ENCODE results near the gene RFX8. TPM values are rescaled to one million over a fixed set of nuclear protein-coding genes. Genes with fewer than 3 reads are reported as not detected.

Gene RFX8
- total and polyA plus RNA-seq, 4 experiments from 2014 or later = 1.2 to 1.3 TPM; not detected in 2

DNA sequence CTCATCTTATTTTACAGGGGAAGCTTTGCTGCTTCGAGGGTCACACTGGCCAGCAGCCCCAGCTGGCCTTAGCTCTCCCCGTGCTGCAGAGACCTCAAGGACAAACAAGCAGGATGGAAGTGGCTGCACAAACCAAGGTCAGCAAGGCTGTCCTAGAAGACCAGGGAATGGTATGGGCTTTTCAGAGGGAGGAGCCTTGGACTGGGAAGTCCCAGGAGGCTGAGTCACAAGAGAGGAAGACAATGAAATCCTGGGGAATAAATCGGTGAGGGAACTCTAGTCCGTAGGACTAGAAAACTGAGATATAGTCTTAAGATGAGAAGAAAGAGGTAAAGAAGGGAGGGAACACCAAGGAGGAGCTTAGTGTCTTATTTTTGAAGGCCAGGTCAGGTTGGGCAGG, 103.3 kb downstream of the RFX8 start:
- Histone ChIP-seq H3K9me3 (ENCODE audit: control insufficient read depth in 1 of 2, low read length in 2 of 2) (no peaks in the 10 kb centered on the region), H3K4me3 (ENCODE audit: low read length in 2 of 2) (no peak overlapping the region), H3K27me3 (ENCODE audit: insufficient read depth, low read length) (no peaks in the 10 kb centered on the region), H3K4me1 (ENCODE audit: insufficient read depth, low read length) (peaks cover 8% of the 10 kb centered on the region), H3K27ac (ENCODE audit: low read depth, low read length) (no peak overlapping the region), H3K36me3 (ENCODE audit: insufficient read depth, low read length) (no peaks in the 10 kb centered on the region)
- intact Hi-C loops (cut with micrococcal nuclease) = no loop called here
- ChIA-PET POLR2A (ENCODE audit: partially characterized antibody) (no interaction called here), CTCF (ENCODE audit: partially characterized antibody) (interaction anchor here (1.3 kb wide), 1 partner anchor 9 kb away, joined by 3 read pairs; no protein-coding TSS in a partner anchor)
- Mint-ChIP-seq H3K4me3 (no peak overlapping the region), H3K4me1 (peaks cover 0 to 9% (median 4%) of the 10 kb centered on the region in 4 donors), H3K27me3 (peaks cover 0 to 2% of the 10 kb centered on the region in 2 donors), H3K9me3 (peaks cover 0 to 12% (median 2%) of the 10 kb centered on the region in 8 donors), H3K27ac (peak overlapping the region in 2 of 7 donors; percentile 2 to 75), H3K36me3 (no peaks in the 10 kb centered on the region)
- DNase-seq = no peak

GRCh38 chr2:101369100-101369499, 105.8 kb downstream of the RFX8 start:
- CTCF ChIA-PET (ENCODE audit: partially characterized antibody) = no interaction called here
- no peaks in the 10 kb centered on the region for H3K9me3 ChIP-seq (ENCODE audit: control insufficient read depth in 1 of 2, low read length in 2 of 2)
- H3K27me3 Mint-ChIP-seq = peaks cover 0 to 2% of the 10 kb centered on the region in 2 donors
- H3K4me3 ChIP-seq (ENCODE audit: low read length in 2 of 2) = no peak overlapping the region
- peaks cover 0 to 12% (median 2%) of the 10 kb centered on the region in 8 donors for H3K9me3 Mint-ChIP-seq
- H3K4me3 Mint-ChIP-seq = no peak overlapping the region
- H3K27ac ChIP-seq (ENCODE audit: low read depth, low read length) = no peak overlapping the region
- DNase-seq = no peak
- H3K27me3 ChIP-seq (ENCODE audit: insufficient read depth, low read length) = no peaks in the 10 kb centered on the region
- no peaks in the 10 kb centered on the region for H3K36me3 ChIP-seq (ENCODE audit: insufficient read depth, low read length)
- POLR2A ChIA-PET (ENCODE audit: partially characterized antibody) = no interaction called here
- intact Hi-C loops (cut with micrococcal nuclease) = no loop called here
- no peaks in the 10 kb centered on the region for H3K4me1 ChIP-seq (ENCODE audit: insufficient read depth, low read length)
- no peaks in the 10 kb centered on the region for H3K36me3 Mint-ChIP-seq
- H3K27ac Mint-ChIP-seq = no peak overlapping the region
- no peaks in the 10 kb centered on the region for H3K4me1 Mint-ChIP-seq

- Mint-ChIP-seq H3K4me1 (no peaks in the 10 kb centered on the region), H3K27me3 (peaks cover 0 to 2% of the 10 kb centered on the region in 2 donors), H3K9me3 (peaks cover 0 to 10% (median 2%) of the 10 kb centered on the region in 8 donors), H3K27ac (no peak overlapping the region), H3K36me3 (no peaks in the 10 kb centered on the region), H3K4me3 (no peak overlapping the region)
- H3K9me3 ChIP-seq (ENCODE audit: control insufficient read depth in 1 of 2, low read length in 2 of 2) = no peaks in the 10 kb centered on the region
- CTCF ChIA-PET (ENCODE audit: partially characterized antibody) = interaction anchor here (1.0 kb wide), 1 partner anchor 26 kb away, joined by 4 read pairs; no protein-coding TSS in a partner anchor
- no peak overlapping the region for H3K4me3 ChIP-seq (ENCODE audit: low read length in 2 of 2)
- no peak for DNase-seq
- POLR2A ChIA-PET (ENCODE audit: partially characterized antibody) = no interaction called here
- no peaks in the 10 kb centered on the region for H3K27me3 ChIP-seq (ENCODE audit: insufficient read depth, low read length)
- H3K4me1 ChIP-seq (ENCODE audit: insufficient read depth, low read length) = no peaks in the 10 kb centered on the region
- no peak overlapping the region for H3K27ac ChIP-seq (ENCODE audit: low read depth, low read length)
- no peaks in the 10 kb centered on the region for H3K36me3 ChIP-seq (ENCODE audit: insufficient read depth, low read length)
- intact Hi-C loops (cut with micrococcal nuclease) = no loop called here
These were observed 106.5 kb downstream of the RFX8 start for GRCh38 chr2:101368376-101368775.

- H3K9me3 Mint-ChIP-seq = peaks cover 0 to 5% (median 0%) of the 10 kb centered on the region in 8 donors
- Histone ChIP-seq H3K4me3 (ENCODE audit: low read length in 2 of 2) (no peak overlapping the region), H3K4me1 (ENCODE audit: insufficient read depth, low read length) (peaks cover 6% of the 10 kb centered on the region), H3K9me3 (ENCODE audit: control insufficient read depth in 1 of 2, low read length in 2 of 2) (no peaks in the 10 kb centered on the region), H3K27ac (ENCODE audit: low read depth, low read length) (no peak overlapping the region), H3K36me3 (ENCODE audit: insufficient read depth, low read length) (no peaks in the 10 kb centered on the region), H3K27me3 (ENCODE audit: insufficient read depth, low read length) (no peaks in the 10 kb centered on the region)
- CTCF ChIA-PET (ENCODE audit: partially characterized antibody) = interaction anchor here (1.0 kb wide), 1 partner anchor 25 kb away, joined by 4 read pairs; no protein-coding TSS in a partner anchor
- intact Hi-C loops (cut with micrococcal nuclease) = no loop called here
- no peaks in the 10 kb centered on the region for H3K36me3 Mint-ChIP-seq
- H3K4me3 Mint-ChIP-seq = no peak overlapping the region
- H3K27ac Mint-ChIP-seq = no peak overlapping the region
- H3K27me3 Mint-ChIP-seq = peaks cover 0 to 2% of the 10 kb centered on the region in 2 donors
- DNase-seq = no peak
- peaks cover 1 to 8% (median 5%) of the 10 kb centered on the region in 4 donors for H3K4me1 Mint-ChIP-seq
- POLR2A ChIA-PET (ENCODE audit: partially characterized antibody) = interaction anchor here (0.6 kb wide), 1 partner anchor 99 kb away, joined by 4 read pairs; no protein-coding TSS in a partner anchor
These were observed 107.4 kb downstream of the RFX8 start for GRCh38 chr2:101367508-101367907.

DNA sequence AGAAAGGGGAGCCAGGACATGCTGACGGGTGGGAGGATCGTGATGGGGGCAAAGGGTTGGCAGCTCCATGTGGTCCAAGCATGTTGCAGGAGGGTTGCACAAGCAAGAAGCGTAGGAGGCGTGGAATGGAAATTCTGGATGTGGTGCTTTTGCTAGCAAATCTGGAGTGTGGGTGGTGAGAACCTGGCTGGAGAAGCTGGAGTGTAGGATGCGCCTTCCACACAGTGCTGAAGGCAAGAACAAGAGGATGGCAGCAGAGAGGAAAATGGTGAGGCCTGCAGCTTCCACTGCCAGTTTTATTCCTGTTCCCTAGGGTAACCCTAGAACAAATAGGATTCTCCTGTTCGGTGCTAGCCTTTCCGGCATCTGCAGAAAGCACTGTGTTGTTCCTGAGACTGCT, 110.0 kb downstream of the RFX8 start:
- CTCF ChIA-PET (ENCODE audit: partially characterized antibody) = interaction anchor here (0.9 to 6.7 kb wide), 3 partner anchors 9 to 23 kb away, joined by 3 to 112 read pairs (median 9); no protein-coding TSS in a partner anchor
- peaks cover 0 to 2% of the 10 kb centered on the region in 2 donors for H3K27me3 Mint-ChIP-seq
- Histone ChIP-seq H3K27ac (ENCODE audit: low read depth, low read length) (no peak overlapping the region), H3K9me3 (ENCODE audit: control insufficient read depth in 1 of 2, low read length in 2 of 2) (no peaks in the 10 kb centered on the region), H3K4me1 (ENCODE audit: insufficient read depth, low read length) (peaks cover 33% of the 10 kb centered on the region), H3K36me3 (ENCODE audit: insufficient read depth, low read length) (no peaks in the 10 kb centered on the region), H3K4me3 (ENCODE audit: low read length in 2 of 2) (no peak overlapping the region), H3K27me3 (ENCODE audit: insufficient read depth, low read length) (no peaks in the 10 kb centered on the region)
- intact Hi-C loops (cut with micrococcal nuclease) = no loop called here
- peak overlapping the region in 1 of 7 donors; percentile 74 for H3K27ac Mint-ChIP-seq
- no peak overlapping the region for H3K4me3 Mint-ChIP-seq
- H3K4me1 Mint-ChIP-seq = peaks cover 22 to 34% (median 27%) of the 10 kb centered on the region in 4 donors
- no peaks in the 10 kb centered on the region for H3K36me3 Mint-ChIP-seq
- no peaks in the 10 kb centered on the region for H3K9me3 Mint-ChIP-seq
- POLR2A ChIA-PET (ENCODE audit: partially characterized antibody) = no interaction called here
- no peak for DNase-seq

- Mint-ChIP-seq H3K27me3 (peaks cover 0 to 2% of the 10 kb centered on the region in 2 donors), H3K4me3 (peak overlapping the region in 4 of 8 donors; percentile 71 to 81 (median 76)), H3K9me3 (no peaks in the 10 kb centered on the region), H3K27ac (peak overlapping the region in 3 of 7 donors; percentile 5 to 62 (median 60)), H3K4me1 (peaks cover 23 to 37% (median 29%) of the 10 kb centered on the region in 4 donors), H3K36me3 (no peaks in the 10 kb centered on the region)
- Histone ChIP-seq H3K36me3 (ENCODE audit: insufficient read depth, low read length) (no peaks in the 10 kb centered on the region), H3K4me3 (ENCODE audit: low read length in 2 of 2) (no peak overlapping the region), H3K9me3 (ENCODE audit: control insufficient read depth in 1 of 2, low read length in 2 of 2) (no peaks in the 10 kb centered on the region), H3K27me3 (ENCODE audit: insufficient read depth, low read length) (no peaks in the 10 kb centered on the region), H3K27ac (ENCODE audit: low read depth, low read length) (no peak overlapping the region), H3K4me1 (ENCODE audit: insufficient read depth, low read length) (peaks cover 33% of the 10 kb centered on the region)
- ChIA-PET POLR2A (ENCODE audit: partially characterized antibody) (interaction anchor here (0.9 to 3.3 kb wide), 12 partner anchors 12 to 111 kb away, joined by 3 to 41 read pairs (median 6); partner anchors contain the start of genes CREG2 and RNF149), CTCF (ENCODE audit: partially characterized antibody) (interaction anchor here (0.9 to 6.7 kb wide), 24 partner anchors 9 to 122 kb away, joined by 3 to 112 read pairs (median 5); partner anchors contain the start of genes CREG2 and RNF149)
- intact Hi-C loops (cut with micrococcal nuclease) = no loop called here
- DNase-seq = no peak
These were observed 112.1 kb downstream of the RFX8 start for GRCh38 chr2:101362777-101363176.

DNA sequence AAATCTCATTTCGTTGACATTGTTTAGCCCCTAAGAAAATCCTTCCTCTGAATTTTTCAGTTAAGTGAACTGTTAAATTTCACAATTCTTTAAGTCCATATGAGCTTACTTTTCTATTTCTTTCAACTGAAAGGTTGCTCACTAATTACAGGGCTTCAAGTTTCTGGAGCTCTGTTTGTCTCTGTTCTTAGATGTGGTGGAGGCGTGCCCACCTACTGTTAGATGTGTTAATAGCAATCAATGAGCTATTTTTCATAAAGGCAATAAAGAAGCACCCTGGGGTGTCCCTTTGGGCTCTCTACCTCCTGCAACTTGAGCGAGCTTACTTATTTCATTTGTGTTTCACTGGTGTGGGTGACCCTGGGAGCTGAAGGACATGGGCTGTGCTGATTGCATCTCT, 112.6 kb downstream of the RFX8 start:
- peak overlapping the region in 7 of 8 donors; percentile 19 to 81 (median 74) for H3K4me3 Mint-ChIP-seq
- H3K27ac Mint-ChIP-seq = peak overlapping the region; percentile 15 to 93 (median 80)
- H3K4me1 Mint-ChIP-seq = peaks cover 23 to 37% (median 30%) of the 10 kb centered on the region in 4 donors
- peak in 2 of 5 donors; percentile 12 to 16 for DNase-seq
- CTCF ChIA-PET (ENCODE audit: partially characterized antibody) = interaction anchor here (0.6 to 6.7 kb wide), 30 partner anchors 9 to 350 kb away, joined by 3 to 112 read pairs (median 4); partner anchors contain the start of genes CREG2 and RNF149
- peaks cover 33% of the 10 kb centered on the region for H3K4me1 ChIP-seq (ENCODE audit: insufficient read depth, low read length)
- H3K9me3 ChIP-seq (ENCODE audit: control insufficient read depth in 1 of 2, low read length in 2 of 2) = no peaks in the 10 kb centered on the region
- H3K36me3 Mint-ChIP-seq = no peaks in the 10 kb centered on the region
- no peak overlapping the region for H3K27ac ChIP-seq (ENCODE audit: low read depth, low read length)
- intact Hi-C loops (cut with micrococcal nuclease) = no loop called here
- H3K36me3 ChIP-seq (ENCODE audit: insufficient read depth, low read length) = no peaks in the 10 kb centered on the region
- POLR2A ChIA-PET (ENCODE audit: partially characterized antibody) = interaction anchor here (0.7 to 3.3 kb wide), 18 partner anchors 9 to 112 kb away, joined by 3 to 41 read pairs (median 5); partner anchors contain the start of genes CREG2 and RNF149
- no peaks in the 10 kb centered on the region for H3K27me3 ChIP-seq (ENCODE audit: insufficient read depth, low read length)
- H3K9me3 Mint-ChIP-seq = no peaks in the 10 kb centered on the region
- H3K27me3 Mint-ChIP-seq = no peaks in the 10 kb centered on the region
- peak overlapping the region in 1 of 2 donors; percentile 46 for H3K4me3 ChIP-seq (ENCODE audit: low read length in 2 of 2)

Data from CD4-positive, alpha-beta memory T cell (primary cell).